Thoracic aorta (tissue), 2 donors: ENCODE measurements around the gene ZNF217. TPM values are rescaled to one million over a fixed set of nuclear protein-coding genes. Genes with fewer than 3 reads are reported as not detected.
"Not testable (repeated sequence)": the region's sequence is repeated elsewhere in the genome, so short reads cannot be mapped to it uniquely, and the experiment has no call there.

Experiments
- ATAC-seq: fragments of 150-250 bp; one replicate; pipeline ENCODE4 v1.8.0; 2017; ENCODE audit warnings: low read depth; ENCODE audit not compliant: insufficient number of reproducible peaks, low FRiP score
- DNase-seq: peaks from one replicate; pipeline ENCODE4 v3.0.0-alpha.2; 2020; ENCODE audit warnings: low spot score
- H3K27ac ChIP-seq, 2 donors: fragments of 200-600 bp; sonication (generic); 1 replicate in 1 of 2; 2 replicates in 1 of 2; pipeline ENCODE4 v1.5.1; 2016; ENCODE audit warnings: mild to moderate bottlenecking in 2 of 2, moderate library complexity in 2 of 2
- H3K27me3 ChIP-seq: fragments of 200-600 bp; sonication (generic); replicated peaks from 2 replicates; pipeline ENCODE4 v1.6.0; 2016; ENCODE audit warnings: mild to moderate bottlenecking; ENCODE audit not compliant: insufficient read depth
- H3K36me3 ChIP-seq: fragments of 200-600 bp; sonication (generic); one replicate; pipeline ENCODE4 v1.5.1; 2016
- H3K4me1 ChIP-seq, 2 donors: fragments of 200-600 bp; sonication (generic); 1 replicate in 1 of 2; 2 replicates in 1 of 2; pipeline versions ENCODE4 v1.5.1 to v1.6.0; 2016; ENCODE audit warnings: low read depth in 2 of 2, mild to moderate bottlenecking in 1 of 2; ENCODE audit not compliant: control insufficient read depth in 1 of 2
- H3K4me3 ChIP-seq: fragments of 200-600 bp; sonication (generic); 2 replicates; pipeline ENCODE4 v1.5.1; 2016; ENCODE audit warnings: mild to moderate bottlenecking
- H3K9me3 ChIP-seq: fragments of 200-600 bp; sonication (generic); 2 replicates; pipeline ENCODE4 v1.5.1; 2016
- total RNA-seq, 2 donors: library from RNA; depleted of rRNA; stranded (reverse); fragments of >200 nt; gene quantifications; one replicate each; pipeline versions ENCODE4 v1.1.0 to v1.2.3, GENCODE V29; 2016
- TF ChIP-seq, protein P1 (sequence below): fragments of 200-600 bp; sonication (generic); IDR thresholded peaks from one replicate; pipeline ENCODE4 v1.5.1; 2019; ENCODE audit warnings: antibody characterized with exemption

The ZNF217 gene
- total RNA-seq, 2 donors from 2014 or later: 12.5 to 21.4 TPM

DNA sequence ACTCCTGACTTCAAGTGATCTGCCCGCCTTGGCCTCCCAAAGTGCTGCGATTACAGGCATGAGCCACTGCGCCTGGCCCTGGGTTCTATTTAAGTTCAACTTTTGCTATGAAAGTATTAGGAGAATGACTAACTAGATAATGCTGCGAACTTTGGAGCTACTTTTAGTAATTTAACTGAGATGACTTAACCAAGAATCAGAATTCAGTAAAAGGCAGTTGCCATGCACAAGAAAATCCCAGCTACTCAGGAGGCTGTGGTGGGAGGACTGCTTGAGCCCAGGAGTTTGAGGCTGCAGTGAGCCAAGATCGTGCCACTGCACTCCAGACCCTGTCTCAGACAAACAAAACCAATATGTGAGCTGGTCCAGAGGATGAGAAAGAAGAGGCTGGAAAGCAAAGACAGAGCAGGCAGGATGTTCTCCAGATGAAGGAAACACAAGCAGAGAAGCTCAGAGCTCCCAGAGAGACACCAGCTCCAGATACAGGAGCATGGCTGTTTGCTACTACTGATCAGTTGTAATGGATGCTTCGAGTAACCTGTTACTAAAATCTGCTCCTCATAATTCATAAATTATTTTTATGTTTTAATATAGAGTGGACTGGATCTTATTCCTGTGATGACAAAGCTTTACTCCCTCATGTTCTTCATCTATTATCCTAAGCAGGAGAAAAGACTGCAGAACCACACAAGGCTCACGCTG, 23.9 kb downstream of the ZNF217 start:
- TF ChIP-seq, protein P1, sequence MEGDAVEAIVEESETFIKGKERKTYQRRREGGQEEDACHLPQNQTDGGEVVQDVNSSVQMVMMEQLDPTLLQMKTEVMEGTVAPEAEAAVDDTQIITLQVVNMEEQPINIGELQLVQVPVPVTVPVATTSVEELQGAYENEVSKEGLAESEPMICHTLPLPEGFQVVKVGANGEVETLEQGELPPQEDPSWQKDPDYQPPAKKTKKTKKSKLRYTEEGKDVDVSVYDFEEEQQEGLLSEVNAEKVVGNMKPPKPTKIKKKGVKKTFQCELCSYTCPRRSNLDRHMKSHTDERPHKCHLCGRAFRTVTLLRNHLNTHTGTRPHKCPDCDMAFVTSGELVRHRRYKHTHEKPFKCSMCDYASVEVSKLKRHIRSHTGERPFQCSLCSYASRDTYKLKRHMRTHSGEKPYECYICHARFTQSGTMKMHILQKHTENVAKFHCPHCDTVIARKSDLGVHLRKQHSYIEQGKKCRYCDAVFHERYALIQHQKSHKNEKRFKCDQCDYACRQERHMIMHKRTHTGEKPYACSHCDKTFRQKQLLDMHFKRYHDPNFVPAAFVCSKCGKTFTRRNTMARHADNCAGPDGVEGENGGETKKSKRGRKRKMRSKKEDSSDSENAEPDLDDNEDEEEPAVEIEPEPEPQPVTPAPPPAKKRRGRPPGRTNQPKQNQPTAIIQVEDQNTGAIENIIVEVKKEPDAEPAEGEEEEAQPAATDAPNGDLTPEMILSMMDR: no peak
- H3K4me1 ChIP-seq: no peaks in the 10 kb centered on the region
- no peak overlapping the region for H3K4me3 ChIP-seq
- no peaks in the 10 kb centered on the region for H3K9me3 ChIP-seq
- H3K36me3 ChIP-seq: peaks cover 11% of the 10 kb centered on the region
- ATAC-seq (no peak), DNase-seq (no peak)
- no peaks in the 10 kb centered on the region for H3K27me3 ChIP-seq
- no peak overlapping the region for H3K27ac ChIP-seq

DNA sequence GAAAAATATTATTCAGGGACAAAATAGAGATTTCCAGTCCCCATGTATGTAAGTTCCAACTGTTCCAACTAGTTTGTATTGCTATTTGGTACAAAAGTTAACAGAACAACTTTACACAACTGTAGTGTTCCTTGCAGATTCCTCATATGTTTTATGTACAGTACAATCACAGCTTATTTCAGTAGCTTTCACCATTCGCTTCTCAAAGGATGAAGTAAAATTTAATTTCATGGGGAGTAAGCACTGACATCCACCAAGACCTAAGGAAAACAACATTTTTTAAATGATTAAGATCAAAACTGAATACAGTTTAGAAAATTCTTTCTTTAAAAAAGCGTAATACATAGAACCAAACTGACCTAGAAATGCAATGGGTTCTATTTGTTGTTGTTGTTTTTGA, 24.6 kb downstream of the ZNF217 start:
- no peak for ATAC-seq
- TF ChIP-seq, protein P1: no peak

DNA sequence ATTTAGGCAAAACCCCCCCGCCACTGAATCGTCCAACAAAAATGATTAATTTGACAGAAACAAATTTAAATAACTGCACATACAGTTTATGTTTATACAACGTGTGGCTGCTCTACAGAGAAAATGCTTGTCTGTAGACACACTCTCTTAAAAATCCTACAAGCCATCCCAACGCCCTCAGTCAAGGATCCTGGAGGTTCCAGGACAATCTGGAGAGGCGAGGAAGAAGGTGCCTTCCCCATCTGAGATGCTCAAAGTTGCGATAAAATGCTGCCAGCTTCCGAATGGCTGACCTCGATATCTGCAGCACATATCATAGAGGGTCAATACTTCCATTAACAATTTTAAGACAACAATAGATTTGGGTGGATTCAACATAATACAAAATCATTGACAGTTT, 25.3 kb downstream of the ZNF217 start:
- ATAC-seq (no peak), DNase-seq (no peak)
- H3K4me3 ChIP-seq: no peak overlapping the region
- H3K4me1 ChIP-seq: no peaks in the 10 kb centered on the region
- no peaks in the 10 kb centered on the region for H3K9me3 ChIP-seq
- TF ChIP-seq, protein P1: no peak
- no peaks in the 10 kb centered on the region for H3K27me3 ChIP-seq
- no peak overlapping the region for H3K27ac ChIP-seq
- H3K36me3 ChIP-seq: peaks cover 6% of the 10 kb centered on the region

More for the DNA sequence above, 24.6 kb downstream of the ZNF217 start:
- H3K4me3 ChIP-seq: no peak overlapping the region
- H3K36me3 ChIP-seq: peaks cover 11% of the 10 kb centered on the region
- no peak overlapping the region for H3K27ac ChIP-seq
- no peaks in the 10 kb centered on the region for H3K4me1 ChIP-seq
- no peak for DNase-seq
- no peaks in the 10 kb centered on the region for H3K27me3 ChIP-seq
- no peaks in the 10 kb centered on the region for H3K9me3 ChIP-seq

DNA sequence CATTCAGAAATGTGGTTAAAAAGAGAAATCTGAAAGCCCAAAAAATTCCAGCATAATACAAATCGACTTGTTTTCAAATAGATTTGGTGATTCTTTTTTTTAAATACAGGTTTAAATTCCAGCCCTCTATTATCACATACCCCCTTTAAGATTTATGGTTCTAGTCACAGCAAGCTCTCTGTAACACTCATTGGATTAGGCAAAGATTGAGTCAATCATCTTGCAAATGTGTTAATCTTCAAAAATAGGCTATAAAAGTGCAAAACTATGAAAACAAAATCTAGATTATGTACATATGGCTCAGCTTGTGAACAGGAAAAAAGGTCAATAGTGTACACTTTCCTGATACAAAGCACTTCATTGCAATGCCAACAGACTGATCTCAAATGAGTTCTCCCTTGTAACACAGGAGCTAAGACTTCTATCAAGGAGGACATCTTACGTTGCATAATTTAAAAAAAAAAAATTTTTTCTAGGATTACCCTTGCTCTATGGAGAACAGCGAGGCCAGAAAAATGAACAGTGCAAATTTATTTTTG, 26.2 kb downstream of the ZNF217 start:
- Histone ChIP-seq H3K36me3 (peaks cover 6% of the 10 kb centered on the region), H3K27ac (no peak overlapping the region), H3K4me3 (no peak overlapping the region), H3K4me1 (no peaks in the 10 kb centered on the region), H3K27me3 (no peaks in the 10 kb centered on the region), H3K9me3 (no peaks in the 10 kb centered on the region)
- TF ChIP-seq, protein P1: no peak
- DNase-seq: no peak
- ATAC-seq: no peak

DNA sequence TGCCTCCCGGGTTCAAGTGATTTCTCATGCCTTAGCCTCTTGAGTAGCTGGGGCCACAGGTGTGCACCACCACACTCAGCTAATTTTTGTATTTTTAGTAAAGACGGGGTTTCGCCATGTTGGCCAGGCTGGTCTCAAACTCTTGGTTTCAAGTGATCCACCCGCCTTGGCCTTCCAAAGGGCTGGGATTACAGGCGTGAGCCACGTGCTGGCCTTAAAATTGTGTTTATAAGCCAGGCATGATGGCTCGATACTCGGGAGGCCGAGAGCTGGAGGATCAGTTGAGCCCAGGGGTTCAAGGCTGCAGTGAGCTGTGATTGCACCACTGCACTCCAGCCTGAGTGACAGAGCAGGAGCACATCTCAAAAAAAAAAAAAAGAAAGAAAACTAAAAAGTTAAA, 27.0 kb downstream of the ZNF217 start:
- not testable (repeated sequence) for DNase-seq, H3K36me3 ChIP-seq

More for the DNA sequence above, 27.0 kb downstream of the ZNF217 start:
- H3K9me3 ChIP-seq, H3K27me3 ChIP-seq, ATAC-seq, H3K4me1 ChIP-seq, H3K4me3 ChIP-seq, H3K27ac ChIP-seq: not testable (repeated sequence)
